ENCODE measurements around the gene APOC1.

- no peak for TF ChIP-seq YY1 (IDR thresholded peaks at IDR 0.05; ENCODE audit: insufficient read depth, insufficient read length)
- TF ChIP-seq SUZ12 (IDR thresholded peaks at IDR 0.05; ENCODE audit: extremely low read depth, insufficient read depth, insufficient read length), result no peak
These were observed 1.6 kb upstream of the APOC1 start for GRCh38 chr19:44912854-44913253.
